Duodenal mucosa (tissue), 2 donors: ENCODE data around the gene GMIP.
A peak's percentile ranks its signal among the peaks of the same experiment; 100 is the strongest.
"Not testable (repeated sequence)": the region's sequence is repeated elsewhere in the genome, so short reads cannot be mapped to it uniquely, and the experiment has no call there.

Experiments
- H3K27ac ChIP-seq: one replicate; pipeline ENCODE4 v1.7.0; 2013; ENCODE audit warnings: low read depth, low read length
- H3K27me3 ChIP-seq, 2 donors: one replicate each; pipeline ENCODE4 v1.7.0; 2013; ENCODE audit warnings: low read length in 2 of 2, control low read depth in 1 of 2; ENCODE audit not compliant: insufficient read depth in 2 of 2, control insufficient read depth in 1 of 2
- H3K36me3 ChIP-seq, 2 donors: one replicate each; pipeline ENCODE4 v1.7.0; 2013; ENCODE audit warnings: low read length in 2 of 2, control low read depth in 1 of 2; ENCODE audit not compliant: insufficient read depth in 2 of 2, control insufficient read depth in 1 of 2
- H3K4me1 ChIP-seq, 2 donors: one replicate each; pipeline ENCODE4 v1.7.0; 2013; ENCODE audit warnings: low read length in 2 of 2, control low read depth in 1 of 2; ENCODE audit not compliant: insufficient read depth in 2 of 2, control insufficient read depth in 1 of 2
- H3K4me3 ChIP-seq, 2 donors: one replicate each; pipeline ENCODE4 v1.7.0; 2013; ENCODE audit warnings: low read length in 2 of 2, low read depth in 1 of 2
- H3K9ac ChIP-seq, 2 donors: one replicate each; pipeline ENCODE4 v1.7.0; 2013; ENCODE audit warnings: low read length in 2 of 2, low read depth in 1 of 2
- H3K9me3 ChIP-seq, 2 donors: one replicate each; pipeline ENCODE4 v1.7.0; 2013; ENCODE audit warnings: low read length in 2 of 2, control low read depth in 1 of 2; ENCODE audit not compliant: control insufficient read depth in 1 of 2

Gene GMIP, protein sequence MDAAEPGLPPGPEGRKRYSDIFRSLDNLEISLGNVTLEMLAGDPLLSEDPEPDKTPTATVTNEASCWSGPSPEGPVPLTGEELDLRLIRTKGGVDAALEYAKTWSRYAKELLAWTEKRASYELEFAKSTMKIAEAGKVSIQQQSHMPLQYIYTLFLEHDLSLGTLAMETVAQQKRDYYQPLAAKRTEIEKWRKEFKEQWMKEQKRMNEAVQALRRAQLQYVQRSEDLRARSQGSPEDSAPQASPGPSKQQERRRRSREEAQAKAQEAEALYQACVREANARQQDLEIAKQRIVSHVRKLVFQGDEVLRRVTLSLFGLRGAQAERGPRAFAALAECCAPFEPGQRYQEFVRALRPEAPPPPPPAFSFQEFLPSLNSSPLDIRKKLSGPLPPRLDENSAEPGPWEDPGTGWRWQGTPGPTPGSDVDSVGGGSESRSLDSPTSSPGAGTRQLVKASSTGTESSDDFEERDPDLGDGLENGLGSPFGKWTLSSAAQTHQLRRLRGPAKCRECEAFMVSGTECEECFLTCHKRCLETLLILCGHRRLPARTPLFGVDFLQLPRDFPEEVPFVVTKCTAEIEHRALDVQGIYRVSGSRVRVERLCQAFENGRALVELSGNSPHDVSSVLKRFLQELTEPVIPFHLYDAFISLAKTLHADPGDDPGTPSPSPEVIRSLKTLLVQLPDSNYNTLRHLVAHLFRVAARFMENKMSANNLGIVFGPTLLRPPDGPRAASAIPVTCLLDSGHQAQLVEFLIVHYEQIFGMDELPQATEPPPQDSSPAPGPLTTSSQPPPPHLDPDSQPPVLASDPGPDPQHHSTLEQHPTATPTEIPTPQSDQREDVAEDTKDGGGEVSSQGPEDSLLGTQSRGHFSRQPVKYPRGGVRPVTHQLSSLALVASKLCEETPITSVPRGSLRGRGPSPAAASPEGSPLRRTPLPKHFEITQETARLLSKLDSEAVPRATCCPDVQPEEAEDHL

GRCh38 chr19:19643158-19644053 is at the start of gene GMIP:
TSS of gene GMIP (minus strand) at chr19:19643657. CDS start at chr19:19643529, 128 bp downstream.
- H3K4me3 ChIP-seq = peak within 1 kb of the TSS; percentile 86 to 96
- peaks cover 6 to 15% of the 10 kb centered on the region in 2 donors for H3K4me1 ChIP-seq
- peak within 1 kb of the TSS; percentile 75 for H3K27ac ChIP-seq
- H3K9me3 ChIP-seq = no peaks in the 10 kb centered on the region
- H3K27me3 ChIP-seq = no peaks in the 10 kb centered on the region
- peaks cover 16 to 41% of the 10 kb centered on the region in 2 donors for H3K36me3 ChIP-seq
- H3K9ac ChIP-seq = peak within 1 kb of the TSS; percentile 84 to 87

- Histone ChIP-seq H3K36me3 (no peaks in the 10 kb centered on the region), H3K27ac (no peak overlapping the region), H3K4me3 (no peak overlapping the region), H3K9ac (no peak overlapping the region), H3K27me3 (no peaks in the 10 kb centered on the region), H3K9me3 (peaks cover under 1 to 6% of the 10 kb centered on the region in 2 donors), H3K4me1 (no peaks in the 10 kb centered on the region)
These were observed 48.2 kb upstream of the GMIP start for GRCh38 chr19:19691683-19692082.

DNA sequence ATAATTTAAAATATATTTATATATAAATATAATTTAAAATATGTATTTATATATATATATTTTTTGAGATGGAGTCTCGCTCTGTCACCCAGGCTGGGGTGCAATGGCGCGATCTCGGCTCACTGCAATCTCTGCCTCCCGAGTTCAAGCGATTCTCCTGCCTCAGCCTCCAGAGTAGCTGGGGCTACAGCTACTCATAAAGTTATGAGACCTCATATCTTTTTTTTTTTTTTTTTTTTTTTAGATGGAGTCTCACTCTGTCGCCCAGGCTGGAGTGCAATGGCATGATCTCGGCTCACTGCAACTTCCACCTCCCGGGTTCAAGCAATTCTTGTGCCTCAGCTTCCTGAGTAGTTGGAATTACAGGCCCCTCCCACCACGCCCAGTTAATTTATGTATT is 45.6 kb upstream of the GMIP start:
- not testable (repeated sequence) for H3K9ac ChIP-seq, H3K4me1 ChIP-seq, H3K27me3 ChIP-seq, H3K27ac ChIP-seq, H3K36me3 ChIP-seq, H3K4me3 ChIP-seq
- peaks cover 4 to 10% of the 10 kb centered on the region in 2 donors for H3K9me3 ChIP-seq

DNA sequence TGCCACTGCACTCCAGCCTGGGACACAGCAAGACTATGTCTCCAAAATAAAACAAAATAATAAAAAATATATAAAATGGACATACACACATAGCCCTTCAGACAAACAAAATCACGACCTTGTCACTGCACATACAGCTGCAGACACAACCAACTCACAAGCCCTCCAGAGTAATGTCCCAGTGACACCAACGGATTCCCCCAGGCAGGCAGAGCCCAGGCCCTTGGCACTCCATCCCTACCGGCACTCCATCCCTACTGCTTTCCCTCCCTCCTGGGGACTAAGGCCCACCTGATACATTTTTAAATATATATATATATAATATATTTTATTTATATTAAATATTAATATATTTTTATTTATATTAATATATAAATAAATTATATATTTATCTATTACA is 43.6 kb upstream of the GMIP start:
- no peaks in the 10 kb centered on the region for H3K4me1 ChIP-seq
- H3K4me3 ChIP-seq = no peak overlapping the region
- no peak overlapping the region for H3K27ac ChIP-seq
- H3K9ac ChIP-seq = no peak overlapping the region
- H3K9me3 ChIP-seq = peaks cover 4 to 16% of the 10 kb centered on the region in 2 donors
- no peaks in the 10 kb centered on the region for H3K36me3 ChIP-seq
- no peaks in the 10 kb centered on the region for H3K27me3 ChIP-seq

DNA sequence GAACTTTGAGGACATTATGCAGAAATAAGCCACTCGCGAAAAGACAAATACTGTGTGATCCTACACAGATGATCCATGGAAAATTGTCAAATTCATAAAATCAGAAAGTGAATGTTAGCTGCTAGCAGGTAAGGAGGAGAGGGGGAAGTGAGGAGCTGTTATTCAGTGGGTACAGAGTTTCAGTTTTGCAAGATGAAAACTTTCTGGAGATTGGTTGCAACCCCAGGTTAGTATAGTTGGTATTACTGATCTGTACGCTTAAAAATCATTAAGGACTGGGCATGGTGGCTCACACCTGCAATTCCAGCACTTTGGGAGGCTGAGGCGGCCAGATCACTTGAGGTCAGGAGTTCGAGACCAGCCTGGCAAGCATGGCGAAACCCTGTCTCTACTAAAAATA is 43.1 kb upstream of the GMIP start:
- H3K4me1 ChIP-seq = no peaks in the 10 kb centered on the region
- H3K4me3 ChIP-seq = no peak overlapping the region
- H3K9ac ChIP-seq = no peak overlapping the region
- no peaks in the 10 kb centered on the region for H3K36me3 ChIP-seq
- H3K9me3 ChIP-seq = peaks cover 4 to 16% of the 10 kb centered on the region in 2 donors
- no peaks in the 10 kb centered on the region for H3K27me3 ChIP-seq
- H3K27ac ChIP-seq = no peak overlapping the region

DNA sequence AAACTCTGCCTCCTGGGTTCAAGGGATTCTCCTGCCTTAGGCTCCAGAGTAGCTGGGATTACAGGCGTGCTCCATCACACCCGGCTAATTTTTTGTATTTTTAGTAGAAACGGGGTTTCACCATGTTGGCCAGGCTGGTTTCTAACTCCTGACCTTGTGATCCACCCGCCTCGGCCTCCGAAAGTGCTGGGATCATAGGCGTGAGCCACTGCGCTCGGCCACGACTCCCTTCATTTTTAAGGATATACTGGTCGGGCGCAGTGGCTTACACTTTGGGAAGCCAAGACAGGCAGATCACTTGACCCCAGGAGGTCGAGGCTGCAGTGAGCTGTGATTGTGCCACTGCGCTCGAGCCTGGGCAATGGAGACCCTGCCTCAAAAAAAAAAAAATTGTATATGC is 42.7 kb upstream of the GMIP start:
- H3K36me3 ChIP-seq, H3K4me1 ChIP-seq, H3K27ac ChIP-seq, H3K9ac ChIP-seq, H3K27me3 ChIP-seq, H3K4me3 ChIP-seq: not testable (repeated sequence)
- H3K9me3 ChIP-seq = peaks cover 7 to 21% of the 10 kb centered on the region in 2 donors

DNA sequence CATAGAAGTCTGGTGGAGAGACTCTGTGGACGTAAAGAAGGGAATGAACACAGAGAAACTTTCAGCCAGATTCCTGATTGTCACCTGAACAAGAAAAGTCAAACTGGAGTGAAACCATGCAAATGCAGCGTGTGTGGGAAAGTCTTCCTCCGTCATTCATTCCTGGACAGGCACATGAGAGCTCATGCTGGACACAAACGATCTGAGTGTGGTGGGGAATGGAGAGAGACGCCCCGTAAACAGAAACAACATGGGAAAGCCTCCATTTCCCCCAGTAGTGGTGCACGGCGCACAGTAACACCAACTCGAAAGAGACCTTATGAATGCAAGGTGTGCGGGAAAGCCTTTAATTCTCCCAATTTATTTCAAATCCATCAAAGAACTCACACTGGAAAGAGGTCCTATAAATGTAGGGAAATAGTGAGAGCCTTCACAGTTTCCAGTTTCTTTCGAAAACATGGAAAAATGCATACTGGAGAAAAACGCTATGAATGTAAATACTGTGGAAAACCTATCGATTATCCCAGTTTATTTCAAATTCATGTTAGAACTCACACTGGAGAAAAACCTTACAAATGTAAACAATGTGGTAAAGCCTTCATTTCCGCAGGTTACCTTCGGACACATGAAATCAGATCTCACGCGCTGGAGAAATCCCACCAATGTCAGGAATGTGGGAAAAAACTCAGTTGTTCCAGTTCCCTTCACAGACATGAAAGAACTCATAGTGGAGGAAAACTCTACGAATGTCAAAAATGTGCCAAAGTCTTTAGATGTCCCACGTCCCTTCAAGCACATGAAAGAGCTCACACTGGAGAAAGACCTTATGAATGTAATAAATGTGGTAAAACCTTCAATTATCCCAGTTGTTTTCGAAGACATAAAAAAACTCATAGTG is 36.0 kb upstream of the GMIP start:
- Histone ChIP-seq H3K27ac (no peak overlapping the region), H3K4me1 (no peaks in the 10 kb centered on the region), H3K27me3 (no peaks in the 10 kb centered on the region), H3K9ac (no peak overlapping the region), H3K9me3 (peaks cover 36 to 45% of the 10 kb centered on the region in 2 donors), H3K4me3 (no peak overlapping the region), H3K36me3 (peaks cover 43 to 58% of the 10 kb centered on the region in 2 donors)

GRCh38 chr19:19677579-19677978 is 34.1 kb upstream of the GMIP start:
- H3K36me3 ChIP-seq = peaks cover 43 to 69% of the 10 kb centered on the region in 2 donors

DNA sequence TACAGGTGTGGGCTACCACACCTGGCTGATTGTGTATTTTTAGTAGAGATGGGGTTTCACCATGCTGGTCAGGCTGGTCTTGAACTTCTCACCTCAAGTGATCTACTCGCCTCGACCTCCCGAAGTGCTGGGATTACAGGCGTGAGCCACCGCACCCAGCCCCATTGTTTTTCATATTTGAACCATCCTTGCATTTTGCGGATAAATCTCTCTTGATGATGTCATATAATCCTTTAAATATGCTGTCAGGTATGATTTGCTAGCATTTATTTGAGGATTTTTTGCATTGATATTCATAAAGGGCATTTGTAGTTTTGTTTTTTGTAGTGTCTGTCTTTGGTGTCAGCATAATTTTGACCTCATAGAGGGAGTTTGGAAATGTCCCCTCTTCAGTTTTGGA is 30.9 kb upstream of the GMIP start:
- Histone ChIP-seq H3K4me3 (no peak overlapping the region), H3K9ac (no peak overlapping the region), H3K4me1 (peaks cover 5 to 10% of the 10 kb centered on the region in 2 donors), H3K36me3 (peaks cover 34 to 50% of the 10 kb centered on the region in 2 donors), H3K27ac (no peak overlapping the region), H3K27me3 (no peaks in the 10 kb centered on the region), H3K9me3 (peaks cover 23 to 25% of the 10 kb centered on the region in 2 donors)

More at GRCh38 chr19:19677579-19677978, 34.1 kb upstream of the GMIP start:
- no peak overlapping the region for H3K9ac ChIP-seq
- H3K27me3 ChIP-seq = no peaks in the 10 kb centered on the region
- H3K9me3 ChIP-seq = peaks cover 36 to 40% of the 10 kb centered on the region in 2 donors
- no peaks in the 10 kb centered on the region for H3K4me1 ChIP-seq
- peak overlapping the region in 1 of 2 donors; percentile 21 for H3K4me3 ChIP-seq
- H3K27ac ChIP-seq = no peak overlapping the region
